SHP77 (cell line): ENCODE measurements around the gene INTS14.

Experiments
- DNase-seq, 2 experiments: peaks; one replicate each; lab custom pipeline; 2025; lab: John Stamatoyannopoulos, UW

Gene INTS14

GRCh38 chr15:65610871-65611718 lies at the start of gene INTS14:
INTS14 (minus strand) TSS chr15:65611131; CDS start chr15:65607380, 3,751 bp downstream.
- DNase-seq, result peak; percentile 98

- DNase-seq, result no peak
Measured at GRCh38 chr15:65659502-65660052, 48.6 kb upstream of the INTS14 start.

- DNase-seq, result no peak
Measured at GRCh38 chr15:65655457-65655856, 44.5 kb upstream of the INTS14 start.

GRCh38 chr15:65655026-65655425 lies 44.1 kb upstream of the INTS14 start:
- DNase-seq, result no peak

GRCh38 chr15:65653801-65654521 lies 43.0 kb upstream of the INTS14 start:
- no peak for DNase-seq

GRCh38 chr15:65653341-65653740 lies 42.4 kb upstream of the INTS14 start:
- no peak for DNase-seq

GRCh38 chr15:65651831-65652749 lies 41.2 kb upstream of the INTS14 start:
- no peak for DNase-seq

GRCh38 chr15:65651042-65651322 lies 40.1 kb upstream of the INTS14 start:
- no peak for DNase-seq

GRCh38 chr15:65650312-65651041 lies 39.5 kb upstream of the INTS14 start:
- no peak for DNase-seq

GRCh38 chr15:65646486-65646885 lies 35.6 kb upstream of the INTS14 start:
- DNase-seq, result no peak

- no peak for DNase-seq
Measured at GRCh38 chr15:65645392-65645791, 34.5 kb upstream of the INTS14 start.

GRCh38 chr15:65644282-65644681 lies 33.4 kb upstream of the INTS14 start:
- DNase-seq, result no peak

- no peak for DNase-seq
Measured at GRCh38 chr15:65642594-65642993, 31.7 kb upstream of the INTS14 start.

GRCh38 chr15:65641768-65642475 lies 31.0 kb upstream of the INTS14 start:
- no peak for DNase-seq

GRCh38 chr15:65639509-65639908 lies 28.6 kb upstream of the INTS14 start:
- no peak for DNase-seq

- peak; percentile 77 to 87 for DNase-seq
Measured at GRCh38 chr15:65638681-65639089, 27.8 kb upstream of the INTS14 start.

- no peak for DNase-seq
Measured at GRCh38 chr15:65638109-65638508, 27.2 kb upstream of the INTS14 start.

GRCh38 chr15:65634356-65634755 lies 23.4 kb upstream of the INTS14 start:
- DNase-seq, result no peak

- DNase-seq, result no peak
Measured at GRCh38 chr15:65633752-65634151, 22.8 kb upstream of the INTS14 start.

- no peak for DNase-seq
Measured at GRCh38 chr15:65632780-65633375, 21.9 kb upstream of the INTS14 start.
